WI38 (cell line): ENCODE results near the gene DIAPH2.

Experiments used
- H3K4me3 ChIP-seq: 2 replicates; pipeline ENCODE4 v1.5.1; 2011; ENCODE audit warnings: low read depth, mild to moderate bottlenecking, control low read depth, low read length
- TF ChIP-seq, protein P1 (sequence below): IDR thresholded peaks from 2 replicates; pipeline ENCODE4 v1.5.1; 2012; ENCODE audit warnings: low read depth, mild to moderate bottlenecking, control low read depth, low read length

The DIAPH2 gene

GRCh38 chrX:96807318-96807717 lies 122.7 kb downstream of the DIAPH2 start:
- H3K4me3 ChIP-seq: no peak overlapping the region
- TF ChIP-seq, protein P1, sequence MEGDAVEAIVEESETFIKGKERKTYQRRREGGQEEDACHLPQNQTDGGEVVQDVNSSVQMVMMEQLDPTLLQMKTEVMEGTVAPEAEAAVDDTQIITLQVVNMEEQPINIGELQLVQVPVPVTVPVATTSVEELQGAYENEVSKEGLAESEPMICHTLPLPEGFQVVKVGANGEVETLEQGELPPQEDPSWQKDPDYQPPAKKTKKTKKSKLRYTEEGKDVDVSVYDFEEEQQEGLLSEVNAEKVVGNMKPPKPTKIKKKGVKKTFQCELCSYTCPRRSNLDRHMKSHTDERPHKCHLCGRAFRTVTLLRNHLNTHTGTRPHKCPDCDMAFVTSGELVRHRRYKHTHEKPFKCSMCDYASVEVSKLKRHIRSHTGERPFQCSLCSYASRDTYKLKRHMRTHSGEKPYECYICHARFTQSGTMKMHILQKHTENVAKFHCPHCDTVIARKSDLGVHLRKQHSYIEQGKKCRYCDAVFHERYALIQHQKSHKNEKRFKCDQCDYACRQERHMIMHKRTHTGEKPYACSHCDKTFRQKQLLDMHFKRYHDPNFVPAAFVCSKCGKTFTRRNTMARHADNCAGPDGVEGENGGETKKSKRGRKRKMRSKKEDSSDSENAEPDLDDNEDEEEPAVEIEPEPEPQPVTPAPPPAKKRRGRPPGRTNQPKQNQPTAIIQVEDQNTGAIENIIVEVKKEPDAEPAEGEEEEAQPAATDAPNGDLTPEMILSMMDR: no peak

DNA sequence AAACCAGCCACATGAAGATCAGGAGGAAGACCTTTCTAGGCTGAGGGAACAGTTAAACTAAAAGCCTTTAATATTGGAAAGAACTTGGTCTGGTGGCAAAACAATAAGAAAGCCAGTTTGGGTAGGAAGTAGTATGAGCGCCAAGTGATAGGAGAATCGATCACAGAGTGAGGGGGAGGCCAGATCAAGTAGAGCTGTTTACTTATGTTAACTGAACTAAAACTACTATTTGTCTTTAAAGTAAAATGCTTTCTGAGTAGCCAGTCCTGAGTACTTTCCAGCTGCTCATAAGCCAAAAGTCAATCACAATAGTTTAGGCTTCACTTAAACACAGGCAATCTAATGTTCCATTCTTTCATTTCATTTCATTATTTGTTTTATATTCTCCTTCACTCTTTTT lies 136.3 kb downstream of the DIAPH2 start:
- H3K4me3 ChIP-seq: no peak overlapping the region
- TF ChIP-seq, protein P1: no peak

GRCh38 chrX:96824166-96824565 lies 139.5 kb downstream of the DIAPH2 start:
- H3K4me3 ChIP-seq: no peak overlapping the region
- TF ChIP-seq, protein P1: no peak

- TF ChIP-seq, protein P1: no peak
- H3K4me3 ChIP-seq: no peak overlapping the region
Measured at GRCh38 chrX:96833333-96833732, 148.7 kb downstream of the DIAPH2 start.

DNA sequence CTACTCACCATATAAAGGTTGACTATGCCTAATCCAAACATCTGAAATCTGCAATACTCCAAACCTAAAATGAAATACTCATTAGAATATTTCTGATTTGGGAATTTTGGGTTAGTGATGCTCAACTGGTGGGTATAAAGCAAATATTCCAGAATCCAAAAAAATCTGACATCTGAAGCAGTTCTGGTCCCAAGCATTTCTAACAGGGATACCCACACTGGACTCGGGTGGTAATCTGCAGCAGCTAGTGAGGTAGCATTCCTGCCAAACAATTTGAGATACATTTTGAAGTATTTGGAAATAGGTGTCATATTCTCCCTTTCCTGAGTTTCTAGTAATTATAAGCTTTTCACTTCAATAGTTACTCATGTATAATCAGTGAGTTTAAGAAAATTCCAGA lies 149.5 kb downstream of the DIAPH2 start:
- H3K4me3 ChIP-seq: no peak overlapping the region
- TF ChIP-seq, protein P1: no peak

GRCh38 chrX:96835660-96836289 lies 151.1 kb downstream of the DIAPH2 start:
- TF ChIP-seq, protein P1: no peak
- no peak overlapping the region for H3K4me3 ChIP-seq

DNA sequence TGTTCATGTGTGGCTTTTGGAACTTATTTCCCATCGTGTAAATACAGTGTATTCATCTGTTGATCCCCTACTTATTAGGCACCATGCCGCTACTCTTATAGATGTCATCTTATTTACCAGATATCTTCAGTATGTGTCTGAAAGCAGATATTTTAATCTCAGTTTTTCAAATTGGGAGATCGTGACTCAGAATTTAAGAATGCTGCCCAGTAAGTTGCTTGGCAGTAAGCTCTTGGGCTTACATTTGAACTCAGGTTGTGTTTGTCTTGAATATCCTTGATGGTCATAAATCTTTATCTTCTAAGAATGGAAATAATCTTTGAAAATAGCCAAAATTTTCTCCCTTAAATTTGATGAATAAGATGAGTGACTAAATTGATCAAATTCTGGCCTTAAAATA lies 153.2 kb downstream of the DIAPH2 start:
- TF ChIP-seq, protein P1: no peak
- H3K4me3 ChIP-seq: no peak overlapping the region
